NK-92 (cell line): ENCODE results near the gene HOXA1.

Source experiments
- DNase-seq: peaks from one replicate; lab custom pipeline; 2025; ENCODE audit not compliant: unreplicated experiment; lab: John Stamatoyannopoulos, UW

The HOXA1 gene

GRCh38 chr7:27095897-27096767 lies at the start of gene HOXA1:
HOXA1 (minus strand) TSS chr7:27096000; CDS start chr7:27095912, 88 bp downstream.
- DNase-seq, result no peak

DNA sequence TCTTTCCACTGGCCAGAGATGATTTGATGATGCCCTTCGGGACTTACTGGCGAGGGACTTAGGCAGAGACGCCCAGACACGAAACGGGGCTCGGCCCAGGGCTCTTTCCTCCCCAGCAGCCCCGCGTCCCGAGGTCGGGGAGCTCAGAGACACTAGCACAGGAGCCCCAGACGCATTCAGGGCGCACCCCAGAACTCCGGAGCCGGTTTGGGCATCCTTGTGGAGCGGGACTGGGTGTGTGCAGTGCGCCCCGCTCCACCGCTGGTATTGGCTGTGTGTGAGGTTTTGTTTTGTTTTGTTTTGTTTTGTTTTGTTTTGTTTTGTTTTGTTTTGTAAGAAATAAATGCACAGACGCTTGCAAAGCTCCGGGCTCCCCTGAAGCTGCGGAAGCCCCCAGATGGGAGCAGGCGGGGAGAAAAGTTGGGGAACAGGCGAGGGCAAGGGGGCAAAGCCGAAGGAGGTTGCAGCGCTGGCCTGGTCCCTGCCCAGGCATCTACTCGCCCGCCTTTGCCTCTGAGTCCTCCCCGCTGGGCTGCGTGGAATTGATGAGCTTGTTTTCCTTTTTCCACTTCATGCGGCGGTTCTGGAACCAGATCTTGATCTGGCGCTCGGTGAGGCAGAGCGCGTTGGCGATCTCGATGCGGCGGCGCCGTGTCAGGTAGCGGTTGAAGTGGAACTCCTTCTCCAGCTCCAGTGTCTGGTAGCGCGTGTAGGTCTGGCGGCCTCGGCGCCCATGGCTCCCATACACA lies 49.5 kb upstream of the HOXA1 start:
- no peak for DNase-seq

- DNase-seq, result no peak
Measured at GRCh38 chr7:27144781-27145164, 49.0 kb upstream of the HOXA1 start.

- DNase-seq, result no peak
Measured at GRCh38 chr7:27143950-27144780, 48.4 kb upstream of the HOXA1 start.

DNA sequence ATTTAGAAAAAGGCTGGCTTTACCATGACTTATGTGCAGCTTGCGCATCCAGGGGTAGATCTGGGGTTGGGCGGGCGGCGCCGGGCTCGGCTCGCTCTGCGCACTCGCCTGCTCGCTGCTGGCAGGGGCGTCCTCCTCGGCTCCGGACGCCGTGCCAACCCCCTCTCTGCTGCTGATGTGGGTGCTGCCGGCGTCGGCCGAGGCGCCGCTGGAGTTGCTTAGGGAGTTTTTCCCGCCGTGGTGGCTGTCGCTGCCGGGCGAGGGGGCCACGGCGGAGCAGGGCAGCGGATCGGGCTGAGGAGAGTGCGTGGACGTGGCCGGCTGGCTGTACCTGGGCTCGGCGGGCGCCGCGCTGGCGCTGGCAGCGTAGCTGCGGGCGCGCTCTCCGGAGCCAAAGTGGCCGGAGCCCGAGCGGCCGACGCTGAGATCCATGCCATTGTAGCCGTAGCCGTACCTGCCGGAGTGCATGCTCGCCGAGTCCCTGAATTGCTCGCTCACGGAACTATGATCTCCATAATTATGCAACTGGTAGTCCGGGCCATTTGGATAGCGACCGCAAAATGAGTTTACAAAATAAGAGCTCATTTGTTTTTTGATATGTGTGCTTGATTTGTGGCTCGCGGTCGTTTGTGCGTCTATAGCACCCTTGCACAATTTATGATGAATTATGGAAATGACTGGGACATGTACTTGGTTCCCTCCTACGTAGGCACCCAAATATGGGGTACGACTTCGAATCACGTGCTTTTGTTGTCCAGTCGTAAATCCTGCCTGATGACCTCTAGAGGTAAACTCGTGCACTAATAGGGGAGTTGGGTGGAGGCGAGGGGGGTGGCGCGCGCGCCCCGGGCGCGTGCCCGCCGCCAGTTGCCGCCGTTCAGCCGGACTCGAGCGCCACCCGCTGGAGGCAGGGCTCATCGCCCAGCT lies 47.5 kb upstream of the HOXA1 start, which contains the start of gene HOXA5:
HOXA5 (minus strand) TSS at position 659 of the 927 bp plus-strand sequence; CDS start at position 585, 74 bp downstream.
- no peak for DNase-seq

DNA sequence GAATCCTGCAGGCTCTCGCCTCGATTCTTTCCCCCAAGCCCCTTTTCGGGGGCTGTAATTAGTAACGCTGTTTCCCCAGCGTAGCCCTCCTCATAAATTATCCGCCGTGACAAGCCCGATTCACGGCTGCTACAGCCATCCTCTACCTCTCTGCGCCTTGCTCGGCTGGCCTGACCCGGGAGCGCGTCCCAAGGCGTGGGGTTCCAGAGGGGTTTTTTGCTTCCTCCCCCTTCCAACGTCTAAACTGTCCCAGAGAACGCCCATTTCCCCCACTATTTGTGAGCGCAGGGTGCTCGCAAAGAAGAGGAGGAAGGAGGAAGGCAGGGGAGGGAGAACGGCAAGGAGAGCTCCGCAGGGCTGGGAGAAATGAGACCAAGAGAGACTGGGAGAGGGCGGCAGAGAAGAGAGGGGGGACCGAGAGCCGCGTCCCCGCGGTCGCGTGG lies 46.8 kb upstream of the HOXA1 start:
- no peak for DNase-seq

DNA sequence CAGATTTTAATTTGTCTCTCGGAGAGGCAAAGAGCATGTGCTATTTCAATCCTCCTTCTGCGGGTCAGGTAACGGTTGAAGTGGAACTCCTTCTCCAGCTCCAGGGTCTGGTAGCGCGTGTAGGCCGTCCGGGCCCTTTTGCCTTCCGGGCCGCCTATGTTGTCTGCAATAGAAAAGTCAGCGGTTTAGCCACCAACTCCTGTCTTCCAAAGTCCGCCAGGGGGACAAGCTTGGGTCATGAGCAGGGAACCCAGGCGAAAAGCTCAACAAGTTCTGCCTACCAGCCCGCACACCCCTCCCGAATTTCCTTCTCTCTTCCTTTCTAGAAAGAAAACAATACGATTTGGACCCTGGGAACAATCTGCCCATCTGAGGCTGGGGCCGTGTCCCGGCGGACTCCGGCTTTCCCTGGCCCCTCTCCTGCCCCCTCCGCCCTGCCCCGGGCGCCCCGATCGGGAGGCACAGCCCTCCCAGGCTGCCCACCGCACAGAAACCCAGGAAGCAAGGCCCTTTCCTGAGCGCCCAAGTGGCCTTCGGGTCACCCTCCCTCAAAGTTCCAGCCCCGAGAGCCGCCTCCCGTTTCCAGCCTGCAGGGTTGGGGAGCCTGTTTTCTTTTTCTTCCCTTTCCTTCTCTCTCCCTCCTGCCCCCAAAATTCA lies 46.3 kb upstream of the HOXA1 start:
- no peak for DNase-seq

GRCh38 chr7:27141137-27141922 lies 45.5 kb upstream of the HOXA1 start:
- no peak for DNase-seq

- DNase-seq, result no peak
Measured at GRCh38 chr7:27140126-27140857, 44.5 kb upstream of the HOXA1 start.

DNA sequence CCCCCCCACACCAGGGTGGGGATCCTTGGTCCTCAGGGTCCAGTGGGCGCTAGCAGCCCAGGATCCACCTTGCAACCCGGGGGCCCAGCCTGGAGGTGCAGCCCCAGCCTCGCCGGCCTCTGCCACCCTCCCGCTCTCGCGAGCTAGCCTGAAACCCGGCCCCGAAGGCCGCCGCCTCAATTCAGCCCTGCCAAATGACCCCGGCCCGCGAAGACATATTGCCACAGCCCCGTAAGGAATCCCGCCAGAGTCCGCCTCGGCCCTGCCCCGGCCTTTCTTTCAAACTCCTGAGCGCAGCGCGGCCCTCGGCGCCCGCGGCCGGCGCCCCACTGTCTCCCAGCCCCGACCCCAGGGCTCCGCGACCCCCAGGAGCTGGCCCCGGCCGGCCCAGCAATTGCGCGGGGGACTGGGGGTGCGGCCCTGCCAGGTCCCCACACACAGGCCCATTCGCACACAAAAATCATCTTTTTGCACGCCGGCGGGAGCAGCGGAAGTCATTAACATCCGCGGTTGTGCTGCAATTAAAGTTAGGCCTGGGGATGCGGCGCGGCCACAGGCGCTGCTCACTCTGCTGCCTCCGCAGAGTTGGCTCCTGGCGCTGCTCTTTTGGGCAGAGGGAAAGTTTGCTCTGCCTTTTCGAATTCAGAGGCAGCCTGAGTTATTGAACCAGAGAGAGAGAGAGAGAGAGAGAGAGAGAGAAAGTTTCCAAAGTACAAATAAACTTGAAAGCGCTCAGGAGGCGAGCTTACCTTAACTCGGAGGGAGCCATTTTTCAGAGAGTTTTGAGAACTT lies 43.7 kb upstream of the HOXA1 start:
- no peak for DNase-seq

DNA sequence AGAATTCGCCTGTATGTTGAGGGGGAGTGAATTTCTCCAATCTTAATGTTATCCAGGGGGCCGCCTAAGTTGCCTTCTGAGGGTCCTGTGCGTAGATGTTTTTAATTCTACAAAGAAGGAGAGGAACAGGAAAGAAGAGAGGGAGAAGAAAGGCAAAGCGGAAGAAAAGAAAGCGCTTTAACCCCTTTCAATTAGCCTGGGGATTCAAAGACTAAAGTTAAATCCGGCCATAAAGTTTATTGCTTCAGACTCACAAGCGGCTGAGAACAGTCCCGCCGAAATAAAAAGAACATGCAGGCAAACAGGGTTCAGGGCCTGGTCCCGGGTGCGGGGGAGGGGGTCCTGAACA lies 43.2 kb upstream of the HOXA1 start:
- no peak for DNase-seq

GRCh38 chr7:27138472-27138871 lies 42.7 kb upstream of the HOXA1 start:
- no peak for DNase-seq

- DNase-seq, result no peak
Measured at GRCh38 chr7:27137640-27138315, 42.0 kb upstream of the HOXA1 start.

DNA sequence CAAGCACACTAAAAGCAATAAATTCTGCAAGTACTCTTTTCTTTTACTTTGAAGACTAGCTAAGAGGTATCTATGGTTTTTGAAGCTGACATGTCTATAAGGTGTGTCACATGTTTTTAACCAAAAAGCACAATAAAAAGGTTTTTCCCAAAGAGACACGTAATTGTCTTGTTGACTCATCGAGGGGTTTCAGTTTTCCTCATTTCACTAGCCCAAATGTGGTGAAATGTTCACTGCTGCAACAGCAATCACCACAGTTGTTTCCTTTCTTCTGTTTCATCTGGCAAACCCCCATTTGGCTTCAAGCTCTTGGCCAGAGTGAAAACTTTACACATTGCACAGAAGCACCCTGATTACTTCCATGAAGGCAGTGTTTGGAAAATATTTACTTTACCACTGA lies 38.6 kb upstream of the HOXA1 start:
- DNase-seq, result no peak

DNA sequence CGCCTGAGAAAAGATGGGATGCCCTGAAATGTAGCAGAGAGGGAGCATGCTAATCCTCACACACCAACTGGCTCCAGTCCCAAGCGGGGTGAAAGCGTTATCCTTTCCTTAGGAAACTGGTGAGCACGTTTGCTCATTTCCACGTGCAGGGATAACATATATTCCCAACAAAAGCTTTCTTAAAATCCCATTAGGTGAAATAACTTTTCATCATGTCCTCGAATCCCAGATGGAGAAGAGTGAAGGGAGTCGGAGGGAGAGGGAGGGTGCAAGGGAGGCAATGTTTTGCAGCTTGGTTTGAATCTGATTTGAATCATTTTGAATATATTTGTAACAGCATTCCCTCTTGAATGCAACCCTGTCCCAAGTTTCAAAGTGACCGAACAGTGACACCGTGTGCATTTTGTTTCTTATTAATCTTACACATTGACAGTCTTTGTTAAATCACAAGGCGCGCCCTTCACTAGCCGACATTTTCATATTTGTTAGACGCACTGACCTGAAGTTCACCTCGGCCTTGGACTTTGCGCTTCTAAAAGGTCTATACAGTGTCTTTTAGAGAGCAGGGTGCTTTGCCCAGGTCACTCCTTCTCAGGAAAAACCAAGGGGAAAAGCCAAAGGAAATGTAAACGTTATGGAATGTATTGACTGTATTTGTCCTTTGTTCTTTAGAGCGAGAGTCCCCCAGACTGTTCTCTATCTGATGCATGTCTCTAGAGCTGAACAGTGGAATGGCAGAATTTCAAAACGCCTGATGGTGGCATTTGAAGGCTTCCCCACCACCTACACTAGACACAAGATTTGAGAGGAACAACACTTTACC lies 37.8 kb upstream of the HOXA1 start:
- DNase-seq, result no peak

- DNase-seq, result no peak
Measured at GRCh38 chr7:27132978-27133377, 37.2 kb upstream of the HOXA1 start.
